ENCODE data around the gene ZBTB40. TPM values are rescaled to one million over a fixed set of nuclear protein-coding genes. Genes with fewer than 3 reads are reported as not detected.

Gene ZBTB40
- total and polyA plus RNA-seq, 10 of the 15 experiments (the other 5 are each of a cell fraction or from before 2014, with no cell fraction given) = 1.9 to 14.4 (median 9.0) TPM

DNA sequence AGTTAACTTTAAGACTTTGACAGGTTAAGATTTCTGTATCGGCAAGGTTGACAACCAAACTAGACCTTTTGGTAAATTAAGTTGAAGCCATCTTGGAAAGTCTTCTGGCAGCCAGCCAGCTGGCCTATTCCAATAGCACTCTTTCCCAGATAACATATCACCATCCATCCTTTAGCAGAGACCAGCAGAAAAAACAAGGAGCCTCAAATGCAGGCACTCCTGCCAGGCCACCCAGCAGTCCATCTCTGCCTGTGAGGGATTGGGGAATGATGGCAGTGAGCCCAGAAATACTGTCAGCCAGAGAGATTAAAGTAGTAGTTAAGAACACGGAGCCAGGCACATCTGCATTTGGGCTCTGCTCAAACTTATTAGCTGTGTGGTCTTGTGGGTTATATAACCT lies 19.4 kb downstream of the ZBTB40 start:
- intact Hi-C loops (cut with micrococcal nuclease; ENCODE audit: unreplicated experiment) = no loop called here
- Histone ChIP-seq H3K4me1 (ENCODE audit: control insufficient read depth, insufficient read depth, low read length) (no peaks in the 10 kb centered on the region), H3K4me2 (ENCODE audit: control insufficient read depth, insufficient read depth) (no peak overlapping the region), H3K4me3 (no peak overlapping the region), H3K79me2 (ENCODE audit: control insufficient read depth, insufficient read depth, low read length) (peaks cover 3% of the 10 kb centered on the region), H4K20me1 (ENCODE audit: control insufficient read depth, insufficient read depth) (no peaks in the 10 kb centered on the region), H2AFZ (ENCODE audit: control insufficient read depth, low read depth, low read length) (no peak overlapping the region), H3K27ac (ENCODE audit: control insufficient read depth, insufficient read depth) (no peak overlapping the region), H3K27me3 (replicated peaks in 1 of 2; ENCODE audit: control insufficient read depth in 2 of 2, insufficient read depth in 2 of 2, low read length in 1 of 2) (no peaks in the 10 kb centered on the region), H3K36me3 (ENCODE audit: control insufficient read depth in 2 of 2, insufficient read depth in 2 of 2, low read length in 1 of 2) (no peaks in the 10 kb centered on the region; a peak in 2 of 4 replicates), H3K9me3 (replicated peaks; ENCODE audit: control insufficient read depth, insufficient read depth, low read length) (no peaks in the 10 kb centered on the region), H3K9ac (ENCODE audit: control insufficient read depth, insufficient read depth, low read length) (no peak overlapping the region)
- BruUV-seq (replicated peaks) = no TSS peak
- no peak for TF ChIP-seq CHD1 (IDR thresholded peaks at IDR 0.05; ENCODE audit: low read depth, low read length)
- TF ChIP-seq MEF2B (IDR thresholded peaks at IDR 0.05; ENCODE audit: partially characterized antibody, poor library complexity, severe bottlenecking) = no peak
- in situ Hi-C loops (cut with MboI) = no loop called here
- ATAC-seq (no peak), DNase-seq (ENCODE audit: low read depth, low spot score) (no peak), FAIRE-seq (no peak)
- CTCF ChIA-PET = no interaction called here
- POLR2A ChIA-PET = no interaction called here
- 71% methylated on average over 2 of the region's 2 CpGs for WGBS (ENCODE audit: insufficient coverage, insufficient replicate concordance, low lambda C conversion rate, missing lambda C conversion rate)
- RAD21 ChIA-PET (ENCODE audit: unreplicated experiment) = no interaction called here
- SMC1A ChIA-PET (ENCODE audit: uncharacterized antibody, unreplicated experiment) = no interaction called here

DNA sequence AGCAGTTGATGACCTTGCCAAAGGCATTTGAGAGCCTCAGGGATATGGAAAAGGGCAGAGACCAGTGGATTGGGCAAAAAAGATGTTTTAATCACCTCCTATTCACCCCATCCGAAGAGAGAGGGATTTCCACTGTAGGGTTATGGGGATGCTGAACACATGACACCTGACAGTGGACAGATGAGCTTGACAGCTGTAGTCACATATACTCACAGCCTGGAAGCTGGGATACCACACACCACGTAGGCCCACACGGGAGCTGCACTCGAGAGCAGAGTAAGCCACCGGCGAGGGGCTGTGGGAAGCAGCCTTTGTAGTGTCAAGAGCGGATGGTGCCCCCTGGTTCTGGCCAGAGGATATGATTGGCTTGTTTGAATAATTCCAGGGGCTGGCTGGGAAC lies 20.0 kb downstream of the ZBTB40 start:
- DNase-seq (ENCODE audit: low read depth, low spot score) = no peak
- Histone ChIP-seq H3K27ac (ENCODE audit: control insufficient read depth, insufficient read depth) (no peak overlapping the region), H3K4me3 (no peak overlapping the region), H3K9ac (ENCODE audit: control insufficient read depth, insufficient read depth, low read length) (no peak overlapping the region), H3K79me2 (ENCODE audit: control insufficient read depth, insufficient read depth, low read length) (peaks cover 3% of the 10 kb centered on the region), H2AFZ (ENCODE audit: control insufficient read depth, low read depth, low read length) (no peak overlapping the region), H3K4me1 (ENCODE audit: control insufficient read depth, insufficient read depth, low read length) (no peaks in the 10 kb centered on the region), H3K9me3 (replicated peaks; ENCODE audit: control insufficient read depth, insufficient read depth, low read length) (no peaks in the 10 kb centered on the region), H3K27me3 (replicated peaks in 1 of 2; ENCODE audit: control insufficient read depth in 2 of 2, insufficient read depth in 2 of 2, low read length in 1 of 2) (no peaks in the 10 kb centered on the region), H4K20me1 (ENCODE audit: control insufficient read depth, insufficient read depth) (no peaks in the 10 kb centered on the region), H3K36me3 (ENCODE audit: control insufficient read depth in 2 of 2, insufficient read depth in 2 of 2, low read length in 1 of 2) (no peaks in the 10 kb centered on the region; a peak in 2 of 4 replicates), H3K4me2 (ENCODE audit: control insufficient read depth, insufficient read depth) (no peak overlapping the region)
- BruUV-seq (replicated peaks) = no TSS peak
- FAIRE-seq = no peak
- ChIA-PET POLR2A (no interaction called here), SMC1A (ENCODE audit: uncharacterized antibody, unreplicated experiment) (interaction anchor here (0.7 to 1.4 kb wide), 3 partner anchors 10 to 41 kb away, joined by 3 to 4 read pairs (median 3); no protein-coding TSS in a partner anchor), CTCF (no interaction called here), RAD21 (ENCODE audit: unreplicated experiment) (no interaction called here)
- TF ChIP-seq CHD2 (IDR thresholded peaks at IDR 0.05; ENCODE audit: borderline replicate concordance, low read depth, low read length) (no peak), CREM (IDR thresholded peaks at IDR 0.05; ENCODE audit: low read depth) (no peak), RCOR1 (conservative IDR thresholded peaks at IDR 0.05; ENCODE audit: low read depth, low read length) (no peak), CBFB (IDR thresholded peaks at IDR 0.05; ENCODE audit: low read depth) (no peak)
- TF ChIP-seq, protein P1, sequence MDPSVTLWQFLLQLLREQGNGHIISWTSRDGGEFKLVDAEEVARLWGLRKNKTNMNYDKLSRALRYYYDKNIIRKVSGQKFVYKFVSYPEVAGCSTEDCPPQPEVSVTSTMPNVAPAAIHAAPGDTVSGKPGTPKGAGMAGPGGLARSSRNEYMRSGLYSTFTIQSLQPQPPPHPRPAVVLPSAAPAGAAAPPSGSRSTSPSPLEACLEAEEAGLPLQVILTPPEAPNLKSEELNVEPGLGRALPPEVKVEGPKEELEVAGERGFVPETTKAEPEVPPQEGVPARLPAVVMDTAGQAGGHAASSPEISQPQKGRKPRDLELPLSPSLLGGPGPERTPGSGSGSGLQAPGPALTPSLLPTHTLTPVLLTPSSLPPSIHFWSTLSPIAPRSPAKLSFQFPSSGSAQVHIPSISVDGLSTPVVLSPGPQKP (IDR thresholded peaks at IDR 0.05; ENCODE audit: low read depth, low read length) = no peak
- intact Hi-C loops (cut with micrococcal nuclease; ENCODE audit: unreplicated experiment) = no loop called here
- 93% methylated on average over 7 of the region's 7 CpGs for WGBS (ENCODE audit: insufficient coverage, insufficient replicate concordance, low lambda C conversion rate, missing lambda C conversion rate)
- ATAC-seq = no peak
- in situ Hi-C loops (cut with MboI) = no loop called here

All from GM12878 (cell line).